ENCODE results near the gene TSPAN18.

The TSPAN18 gene

DNA sequence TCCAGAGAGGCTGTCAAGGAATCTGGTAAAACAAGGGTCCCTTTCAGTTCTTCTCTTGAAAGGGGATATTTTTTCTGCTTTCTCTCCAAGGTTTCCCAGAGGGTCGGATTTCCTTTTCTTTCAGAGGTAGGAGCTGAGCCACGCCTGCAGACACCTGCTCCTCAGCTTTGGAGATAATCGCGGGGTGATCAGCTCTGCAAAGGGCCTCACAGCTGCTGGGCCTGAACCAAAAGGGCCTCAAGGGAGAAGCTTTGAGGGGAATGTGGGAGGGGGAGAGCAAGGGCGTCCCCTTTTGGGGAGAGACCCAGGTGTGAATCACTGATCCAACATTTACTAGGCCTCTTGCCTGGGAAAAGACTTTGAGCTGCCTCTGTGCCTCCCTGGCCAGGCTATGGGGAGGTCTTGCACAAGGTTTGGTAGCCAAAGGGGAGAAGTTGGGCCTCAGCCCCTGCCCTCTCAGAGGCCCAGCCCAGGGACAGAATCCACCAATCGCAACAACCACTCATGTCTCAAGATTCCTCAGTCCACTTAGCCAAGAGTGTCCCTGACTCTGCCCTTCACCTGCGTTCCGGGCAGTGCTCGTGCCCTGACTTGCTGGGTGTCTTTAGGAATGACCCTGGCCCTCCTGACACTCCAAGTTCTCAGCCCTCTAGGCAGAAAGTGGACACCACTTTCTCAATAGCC lies 237.9 kb downstream of the TSPAN18 start:
- Histone ChIP-seq H3K9ac (ENCODE audit: insufficient read length) (no peak overlapping the region), H3K4me3 (no peak overlapping the region), H3K36me3 (ENCODE audit: insufficient read depth, low read length) (no peaks in the 10 kb centered on the region), H3K27ac (no peak overlapping the region), H3K9me3 (ENCODE audit: low read depth, low read length) (no peaks in the 10 kb centered on the region)
- no peak for TF ChIP-seq POLR2AphosphoS5 (IDR thresholded peaks at IDR 0.05; ENCODE audit: borderline replicate concordance, low read depth, low read length)
- TF ChIP-seq EZH2 (IDR thresholded peaks at IDR 0.05): no peak
- TF ChIP-seq FOXP2 (optimal IDR thresholded peaks at IDR 0.05; ENCODE audit: control extremely low read depth, extremely low read length, insufficient read depth): no peak
- no peak for DNase-seq (ENCODE audit: low read depth, low spot score)

GRCh38 chr11:44966694-44967093 lies 239.9 kb downstream of the TSPAN18 start:
- no peak overlapping the region for H3K4me3 ChIP-seq
- no peak overlapping the region for H3K27ac ChIP-seq
- TF ChIP-seq FOXP2 (optimal IDR thresholded peaks at IDR 0.05; ENCODE audit: control extremely low read depth, extremely low read length, insufficient read depth): no peak
- TF ChIP-seq EZH2 (IDR thresholded peaks at IDR 0.05): no peak
- TF ChIP-seq POLR2AphosphoS5 (IDR thresholded peaks at IDR 0.05; ENCODE audit: borderline replicate concordance, low read depth, low read length): no peak
- H3K9me3 ChIP-seq (ENCODE audit: low read depth, low read length): no peaks in the 10 kb centered on the region
- no peaks in the 10 kb centered on the region for H3K36me3 ChIP-seq (ENCODE audit: insufficient read depth, low read length)
- no peak for DNase-seq (ENCODE audit: low read depth, low spot score)
- H3K9ac ChIP-seq (ENCODE audit: insufficient read length): no peak overlapping the region

- H3K4me3 ChIP-seq: no peak overlapping the region
- TF ChIP-seq EZH2 (IDR thresholded peaks at IDR 0.05) (no peak), FOXP2 (optimal IDR thresholded peaks at IDR 0.05; ENCODE audit: control extremely low read depth, extremely low read length, insufficient read depth) (no peak), POLR2AphosphoS5 (IDR thresholded peaks at IDR 0.05; ENCODE audit: borderline replicate concordance, low read depth, low read length) (no peak)
- no peak overlapping the region for H3K27ac ChIP-seq
- no peaks in the 10 kb centered on the region for H3K9me3 ChIP-seq (ENCODE audit: low read depth, low read length)
- no peak overlapping the region for H3K9ac ChIP-seq (ENCODE audit: insufficient read length)
- no peaks in the 10 kb centered on the region for H3K36me3 ChIP-seq (ENCODE audit: insufficient read depth, low read length)
- no peak for DNase-seq (ENCODE audit: low read depth, low spot score)
Measured at GRCh38 chr11:44967930-44968496, 241.3 kb downstream of the TSPAN18 start.

DNA sequence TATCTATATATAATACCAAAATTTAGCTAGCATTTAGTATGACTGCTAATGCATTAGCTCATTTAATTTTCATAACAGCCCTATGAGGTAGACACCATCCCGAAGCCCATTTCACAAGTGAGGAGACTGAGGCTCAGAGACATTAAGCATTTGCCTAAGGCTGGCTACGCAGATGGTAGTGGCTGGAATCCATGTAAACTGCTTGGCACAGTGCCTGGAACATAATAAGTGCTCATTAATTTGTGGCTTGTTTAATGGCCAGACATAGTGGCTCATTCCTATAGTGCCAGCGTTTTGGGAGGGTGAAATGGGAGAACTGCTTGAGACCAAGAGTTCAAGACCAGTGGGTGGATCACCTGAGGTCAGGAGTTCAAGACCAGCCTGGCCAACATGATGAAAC lies 241.7 kb downstream of the TSPAN18 start:
- Histone ChIP-seq H3K4me3 (no peak overlapping the region), H3K9me3 (ENCODE audit: low read depth, low read length) (no peaks in the 10 kb centered on the region), H3K27ac (no peak overlapping the region), H3K36me3 (ENCODE audit: insufficient read depth, low read length) (no peaks in the 10 kb centered on the region), H3K9ac (ENCODE audit: insufficient read length) (no peak overlapping the region)
- TF ChIP-seq EZH2 (IDR thresholded peaks at IDR 0.05) (no peak), FOXP2 (optimal IDR thresholded peaks at IDR 0.05; ENCODE audit: control extremely low read depth, extremely low read length, insufficient read depth) (no peak), POLR2AphosphoS5 (IDR thresholded peaks at IDR 0.05; ENCODE audit: borderline replicate concordance, low read depth, low read length) (no peak)
- DNase-seq (ENCODE audit: low read depth, low spot score): no peak

DNA sequence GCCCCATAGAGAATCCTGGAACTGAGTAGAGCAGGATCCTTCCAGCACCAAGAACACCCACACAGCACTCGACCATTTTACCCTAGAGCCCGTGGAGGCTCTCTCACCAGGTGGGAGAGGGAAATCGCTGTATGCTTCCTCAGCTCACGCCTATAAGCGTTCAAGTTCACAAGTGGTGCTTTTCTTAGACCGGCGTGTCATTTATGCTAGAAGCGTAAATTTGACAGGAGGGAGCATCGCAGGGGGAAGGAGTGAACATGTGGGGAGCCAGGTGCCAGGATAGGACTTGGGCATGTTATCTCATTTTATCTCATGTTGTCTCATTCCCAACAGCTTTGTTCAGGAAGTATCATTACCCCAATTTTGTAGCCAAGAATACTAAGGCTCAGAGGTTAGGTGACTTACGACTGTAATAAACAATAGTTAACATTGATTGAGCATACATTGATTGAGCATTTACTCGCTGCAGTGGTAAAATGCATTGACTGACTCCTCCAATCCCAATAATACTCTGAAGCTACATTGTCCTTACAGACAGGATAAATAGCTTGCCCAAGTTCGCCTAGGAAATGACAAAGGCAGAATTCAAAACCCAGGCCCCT lies 243.0 kb downstream of the TSPAN18 start:
- TF ChIP-seq EZH2 (IDR thresholded peaks at IDR 0.05) (no peak), POLR2AphosphoS5 (IDR thresholded peaks at IDR 0.05; ENCODE audit: borderline replicate concordance, low read depth, low read length) (no peak), FOXP2 (optimal IDR thresholded peaks at IDR 0.05; ENCODE audit: control extremely low read depth, extremely low read length, insufficient read depth) (no peak)
- no peaks in the 10 kb centered on the region for H3K9me3 ChIP-seq (ENCODE audit: low read depth, low read length)
- DNase-seq (ENCODE audit: low read depth, low spot score): no peak
- H3K36me3 ChIP-seq (ENCODE audit: insufficient read depth, low read length): no peaks in the 10 kb centered on the region
- no peak overlapping the region for H3K4me3 ChIP-seq
- no peak overlapping the region for H3K27ac ChIP-seq
- H3K9ac ChIP-seq (ENCODE audit: insufficient read length): no peak overlapping the region

DNA sequence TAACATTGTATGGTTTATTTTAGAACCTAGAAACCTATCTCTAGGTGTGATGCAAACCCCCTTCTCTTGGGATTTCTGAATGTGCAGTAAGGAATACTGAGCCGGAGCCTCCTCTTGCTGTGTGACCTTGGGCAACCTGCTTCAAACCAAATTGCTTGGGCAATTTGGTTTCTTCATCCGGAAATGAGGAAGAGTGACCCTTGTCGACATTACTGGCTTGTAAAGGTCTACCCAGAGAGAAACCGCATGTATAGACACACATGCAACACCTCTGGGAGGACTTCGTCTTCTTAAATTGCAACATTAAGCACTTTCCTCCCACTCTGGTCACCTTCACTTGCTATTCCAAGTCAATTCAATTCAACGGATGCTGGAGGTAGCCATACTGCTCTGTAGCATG lies 243.5 kb downstream of the TSPAN18 start:
- TF ChIP-seq FOXP2 (optimal IDR thresholded peaks at IDR 0.05; ENCODE audit: control extremely low read depth, extremely low read length, insufficient read depth) (no peak), EZH2 (IDR thresholded peaks at IDR 0.05) (no peak), POLR2AphosphoS5 (IDR thresholded peaks at IDR 0.05; ENCODE audit: borderline replicate concordance, low read depth, low read length) (no peak)
- H3K4me3 ChIP-seq: no peak overlapping the region
- no peak overlapping the region for H3K27ac ChIP-seq
- DNase-seq (ENCODE audit: low read depth, low spot score): no peak
- H3K9ac ChIP-seq (ENCODE audit: insufficient read length): no peak overlapping the region
- no peaks in the 10 kb centered on the region for H3K36me3 ChIP-seq (ENCODE audit: insufficient read depth, low read length)
- no peaks in the 10 kb centered on the region for H3K9me3 ChIP-seq (ENCODE audit: low read depth, low read length)

GRCh38 chr11:44971185-44971584 lies 244.4 kb downstream of the TSPAN18 start:
- TF ChIP-seq EZH2 (IDR thresholded peaks at IDR 0.05) (no peak), POLR2AphosphoS5 (IDR thresholded peaks at IDR 0.05; ENCODE audit: borderline replicate concordance, low read depth, low read length) (no peak), FOXP2 (optimal IDR thresholded peaks at IDR 0.05; ENCODE audit: control extremely low read depth, extremely low read length, insufficient read depth) (no peak)
- Histone ChIP-seq H3K27ac (no peak overlapping the region), H3K36me3 (ENCODE audit: insufficient read depth, low read length) (no peaks in the 10 kb centered on the region), H3K4me3 (no peak overlapping the region), H3K9ac (ENCODE audit: insufficient read length) (no peak overlapping the region), H3K9me3 (ENCODE audit: low read depth, low read length) (no peaks in the 10 kb centered on the region)
- no peak for DNase-seq (ENCODE audit: low read depth, low spot score)

- no peak overlapping the region for H3K9ac ChIP-seq (ENCODE audit: insufficient read length)
- H3K36me3 ChIP-seq (ENCODE audit: insufficient read depth, low read length): no peaks in the 10 kb centered on the region
- TF ChIP-seq POLR2AphosphoS5 (IDR thresholded peaks at IDR 0.05; ENCODE audit: borderline replicate concordance, low read depth, low read length) (no peak), FOXP2 (optimal IDR thresholded peaks at IDR 0.05; ENCODE audit: control extremely low read depth, extremely low read length, insufficient read depth) (no peak)
- no peak overlapping the region for H3K27ac ChIP-seq
- H3K4me3 ChIP-seq: no peak overlapping the region
- no peak for DNase-seq (ENCODE audit: low read depth, low spot score)
- H3K9me3 ChIP-seq (ENCODE audit: low read depth, low read length): no peaks in the 10 kb centered on the region
Measured at GRCh38 chr11:44972746-44973435, 246.1 kb downstream of the TSPAN18 start.

All from SK-N-MC (cell line).